Suprapubic skin (tissue), 4 donors: ENCODE measurements around the gene CLSTN2. TPM values are rescaled to one million over a fixed set of nuclear protein-coding genes. Genes with fewer than 3 reads are reported as not detected.

ENCODE experiments used
- DNase-seq, 2 donors: peaks; one replicate each; pipeline ENCODE4 v3.0.0-alpha.2; 2019; ENCODE audit warnings: low spot score in 2 of 2
- H3K27ac ChIP-seq: fragments of 200-600 bp; sonication (generic); one replicate; pipeline ENCODE4 v1.5.1; 2019
- H3K27me3 ChIP-seq: fragments of 200-600 bp; sonication (generic); one replicate; pipeline ENCODE4 v1.5.1; 2019
- H3K36me3 ChIP-seq: fragments of 200-600 bp; sonication (generic); one replicate; pipeline ENCODE4 v1.5.1; 2019
- H3K4me1 ChIP-seq: fragments of 200-600 bp; sonication (generic); one replicate; pipeline ENCODE4 v1.5.1; 2019
- H3K4me3 ChIP-seq: fragments of 200-600 bp; sonication (generic); one replicate; pipeline ENCODE4 v1.5.1; 2019; ENCODE audit warnings: mild to moderate bottlenecking
- H3K9me3 ChIP-seq: fragments of 200-600 bp; sonication (generic); one replicate; pipeline ENCODE4 v1.5.1; 2019
- EP300 ChIP-seq: sonication (generic); formaldehyde crosslinking; IDR thresholded peaks from one replicate; pipeline ENCODE4 v1.6.1; 2017; ENCODE audit warnings: antibody characterized with exemption
- POLR2A ChIP-seq, 2 donors: fragments of 450-650 bp; IDR thresholded peaks; one replicate each; pipeline ENCODE4 v1.6.1; 2017; ENCODE audit warnings: antibody characterized with exemption in 2 of 2, mild to moderate bottlenecking in 2 of 2, moderate library complexity in 2 of 2
- POLR2AphosphoS5 ChIP-seq, 3 donors: sonication (generic); formaldehyde crosslinking; IDR thresholded peaks; one replicate each; pipeline ENCODE4 v1.6.1; 2017; ENCODE audit warnings: antibody characterized with exemption in 3 of 3
- WGBS: methylation state at CpG from one replicate; pipeline ENCODE4 v1.1.5; 2018; 5-methylcytosine and 5-hydroxymethylcytosine counted together
- total RNA-seq, 4 donors: library from RNA; depleted of rRNA; stranded (reverse); fragments of >200 nt; gene quantifications; one replicate each; pipeline ENCODE4 v1.1.0, GENCODE V29; 2016
- TF ChIP-seq, protein P1 (sequence below), 2 donors: fragments of 200-600 bp in 1 of 2; fragments of 450-650 bp in 1 of 2; sonication (generic) in 1 of 2; IDR thresholded peaks; one replicate each; pipeline ENCODE4 v1.5.1; 2016 to 2019; ENCODE audit warnings: antibody characterized with exemption in 2 of 2, mild to moderate bottlenecking in 1 of 2, moderate library complexity in 1 of 2

Gene CLSTN2
- total RNA-seq, 4 donors from 2014 or later = 4.3 to 14.1 (median 7.4) TPM

DNA sequence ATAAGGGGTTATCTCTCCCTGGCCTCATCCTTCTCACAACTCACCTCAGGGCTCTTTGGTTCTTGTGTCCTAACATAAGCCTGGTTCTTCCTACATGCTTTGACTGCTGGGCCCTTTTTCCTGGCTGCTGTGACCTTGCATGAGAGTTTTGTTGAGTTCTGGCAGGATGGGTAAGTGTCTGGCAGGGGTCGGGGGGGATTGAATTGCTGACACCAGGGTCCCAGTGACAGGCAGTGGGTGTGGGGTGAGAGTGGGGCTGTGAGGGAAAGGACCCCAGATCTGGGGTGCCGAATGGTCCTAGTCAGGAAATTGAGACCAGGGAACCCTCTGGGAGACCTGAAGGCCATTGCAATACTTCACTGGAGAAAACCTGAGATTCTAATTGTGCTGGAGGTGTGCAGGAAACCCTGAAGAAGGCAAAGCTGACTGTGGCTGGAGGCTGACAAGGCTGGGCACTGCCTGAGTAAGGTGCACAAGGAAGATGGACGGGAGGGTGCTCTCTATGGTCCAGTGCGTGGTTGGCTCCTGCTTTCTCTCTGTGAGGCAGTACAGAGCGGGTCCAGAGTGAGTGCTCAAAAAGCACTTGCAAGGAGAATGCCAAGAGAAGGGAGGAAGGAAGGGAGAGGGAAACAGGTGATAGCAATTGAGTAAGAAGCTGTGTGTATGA, 76.8 kb downstream of the CLSTN2 start:
- no peaks in the 10 kb centered on the region for H3K9me3 ChIP-seq
- no peak overlapping the region for H3K4me3 ChIP-seq
- DNase-seq = no peak
- H3K4me1 ChIP-seq = no peaks in the 10 kb centered on the region
- H3K36me3 ChIP-seq = no peaks in the 10 kb centered on the region
- TF ChIP-seq EP300 (no peak), POLR2A (IDR thresholded peaks at IDR 0.05) (no peak), POLR2AphosphoS5 (IDR thresholded peaks at IDR 0.05) (no peak)
- TF ChIP-seq, protein P1, sequence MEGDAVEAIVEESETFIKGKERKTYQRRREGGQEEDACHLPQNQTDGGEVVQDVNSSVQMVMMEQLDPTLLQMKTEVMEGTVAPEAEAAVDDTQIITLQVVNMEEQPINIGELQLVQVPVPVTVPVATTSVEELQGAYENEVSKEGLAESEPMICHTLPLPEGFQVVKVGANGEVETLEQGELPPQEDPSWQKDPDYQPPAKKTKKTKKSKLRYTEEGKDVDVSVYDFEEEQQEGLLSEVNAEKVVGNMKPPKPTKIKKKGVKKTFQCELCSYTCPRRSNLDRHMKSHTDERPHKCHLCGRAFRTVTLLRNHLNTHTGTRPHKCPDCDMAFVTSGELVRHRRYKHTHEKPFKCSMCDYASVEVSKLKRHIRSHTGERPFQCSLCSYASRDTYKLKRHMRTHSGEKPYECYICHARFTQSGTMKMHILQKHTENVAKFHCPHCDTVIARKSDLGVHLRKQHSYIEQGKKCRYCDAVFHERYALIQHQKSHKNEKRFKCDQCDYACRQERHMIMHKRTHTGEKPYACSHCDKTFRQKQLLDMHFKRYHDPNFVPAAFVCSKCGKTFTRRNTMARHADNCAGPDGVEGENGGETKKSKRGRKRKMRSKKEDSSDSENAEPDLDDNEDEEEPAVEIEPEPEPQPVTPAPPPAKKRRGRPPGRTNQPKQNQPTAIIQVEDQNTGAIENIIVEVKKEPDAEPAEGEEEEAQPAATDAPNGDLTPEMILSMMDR (IDR thresholded peaks at IDR 0.05) = no peak
- no peak overlapping the region for H3K27ac ChIP-seq
- WGBS = 90% methylated on average over 5 of the region's 5 CpGs
- no peaks in the 10 kb centered on the region for H3K27me3 ChIP-seq

DNA sequence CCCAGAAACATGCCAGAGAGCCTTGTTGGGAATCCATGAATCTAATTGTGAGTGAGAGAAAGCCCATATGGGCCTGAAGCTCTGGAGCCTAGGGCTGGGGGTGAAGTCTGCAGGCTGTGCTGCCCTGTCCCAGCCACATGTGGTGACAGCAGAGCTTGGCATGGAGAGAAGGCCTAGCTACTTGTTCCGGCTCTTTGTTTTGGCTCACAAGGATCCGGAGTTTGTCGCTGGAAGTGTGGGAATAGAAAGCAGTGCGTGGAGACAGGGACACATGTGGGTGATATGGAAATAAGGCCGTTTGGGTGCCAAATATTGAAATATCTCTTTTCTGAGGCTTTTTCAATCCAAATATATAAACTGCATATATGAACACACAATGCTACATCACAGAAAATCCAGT, 78.2 kb downstream of the CLSTN2 start:
- WGBS = 80% methylated on average over 5 of the region's 5 CpGs
- TF ChIP-seq POLR2A (IDR thresholded peaks at IDR 0.05) (no peak), EP300 (no peak), POLR2AphosphoS5 (IDR thresholded peaks at IDR 0.05) (no peak)
- TF ChIP-seq, protein P1 (IDR thresholded peaks at IDR 0.05) = no peak
- Histone ChIP-seq H3K27ac (no peak overlapping the region), H3K36me3 (no peaks in the 10 kb centered on the region), H3K27me3 (no peaks in the 10 kb centered on the region), H3K4me1 (no peaks in the 10 kb centered on the region), H3K9me3 (no peaks in the 10 kb centered on the region), H3K4me3 (no peak overlapping the region)
- no peak for DNase-seq

DNA sequence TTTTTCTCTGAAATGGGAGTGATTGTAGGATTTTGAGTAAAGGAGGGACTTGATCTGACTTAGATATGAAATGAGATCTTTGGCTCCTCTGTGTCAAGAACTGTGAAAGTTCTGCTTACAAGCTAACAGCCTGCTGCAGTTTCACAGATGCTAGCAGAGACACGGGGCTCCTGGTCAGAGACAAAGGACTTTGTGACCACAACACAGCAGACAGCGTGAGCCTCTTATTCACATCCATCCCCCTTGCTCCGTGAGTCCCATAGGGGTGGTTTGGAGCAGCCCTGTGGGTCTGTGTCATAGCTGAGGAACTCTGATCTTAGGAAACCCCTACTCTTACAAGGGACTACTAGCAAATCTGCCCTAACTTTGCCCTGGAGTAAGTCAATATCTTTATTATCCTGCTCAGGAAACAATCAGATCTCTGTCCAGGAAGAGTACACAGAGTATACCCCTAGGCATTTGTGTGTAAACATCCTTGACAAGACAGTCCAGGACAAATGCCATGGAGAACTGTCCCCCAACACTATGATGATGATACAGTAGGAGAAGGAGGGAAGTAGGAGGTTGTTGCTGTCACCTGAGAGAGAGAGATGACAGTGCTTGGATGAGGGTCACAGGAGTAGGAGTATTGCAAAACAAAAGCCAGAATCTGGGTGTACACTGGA, 80.0 kb downstream of the CLSTN2 start:
- H3K27ac ChIP-seq = no peak overlapping the region
- no peaks in the 10 kb centered on the region for H3K36me3 ChIP-seq
- no peaks in the 10 kb centered on the region for H3K9me3 ChIP-seq
- no peaks in the 10 kb centered on the region for H3K4me1 ChIP-seq
- H3K27me3 ChIP-seq = no peaks in the 10 kb centered on the region
- WGBS = 100% methylated on average over 3 of the region's 3 CpGs
- DNase-seq = no peak
- no peak overlapping the region for H3K4me3 ChIP-seq
- TF ChIP-seq EP300 (no peak), POLR2A (IDR thresholded peaks at IDR 0.05) (no peak), POLR2AphosphoS5 (IDR thresholded peaks at IDR 0.05) (no peak)
- TF ChIP-seq, protein P1 (IDR thresholded peaks at IDR 0.05) = no peak

DNA sequence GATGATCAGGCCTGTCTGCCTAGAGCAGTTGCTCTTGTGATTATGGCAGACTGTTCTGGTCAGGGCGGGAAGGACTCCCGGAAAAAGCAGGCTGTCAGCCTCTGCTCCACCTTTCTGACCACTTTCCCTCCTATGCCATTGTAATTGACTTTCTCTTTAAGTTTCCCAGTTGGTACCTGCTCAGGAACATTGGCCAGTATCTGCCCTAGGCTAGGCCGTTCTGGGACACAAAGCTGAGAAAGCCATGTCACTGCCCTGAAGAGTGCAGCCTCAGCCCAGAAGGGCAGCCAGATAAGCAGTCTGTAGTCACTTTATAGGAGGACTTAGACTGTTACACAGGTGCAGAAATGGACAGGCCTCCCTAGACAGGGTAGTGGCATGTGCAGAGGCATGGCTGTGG, 80.8 kb downstream of the CLSTN2 start:
- Histone ChIP-seq H3K4me3 (no peak overlapping the region), H3K27ac (no peak overlapping the region), H3K4me1 (no peaks in the 10 kb centered on the region), H3K36me3 (no peaks in the 10 kb centered on the region), H3K9me3 (no peaks in the 10 kb centered on the region), H3K27me3 (no peaks in the 10 kb centered on the region)
- WGBS = 88% methylated on average over 2 of the region's 3 CpGs
- no peak for DNase-seq
- TF ChIP-seq, protein P1 (IDR thresholded peaks at IDR 0.05) = no peak
- no peak for TF ChIP-seq POLR2A (IDR thresholded peaks at IDR 0.05)
- TF ChIP-seq POLR2AphosphoS5 (IDR thresholded peaks at IDR 0.05) = no peak
- no peak for TF ChIP-seq EP300

DNA sequence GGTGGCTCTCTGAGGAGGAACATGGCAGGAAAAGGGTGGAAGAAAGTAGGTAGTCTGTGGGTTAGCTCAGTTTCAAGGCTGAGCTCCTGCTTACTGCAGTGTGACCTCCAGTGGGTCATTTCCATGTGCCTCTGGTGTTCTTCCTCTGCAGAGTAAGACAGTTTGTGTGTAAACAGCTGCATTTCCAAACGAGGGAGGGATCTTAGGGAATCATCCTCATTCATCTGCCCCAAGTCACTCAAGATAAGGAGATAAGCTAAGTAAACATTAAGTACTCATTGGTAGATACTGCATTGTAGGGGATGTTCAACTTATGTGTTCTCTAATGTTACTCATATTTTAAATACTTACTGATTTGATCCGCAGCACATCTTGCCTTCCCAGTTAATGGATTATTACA, 83.6 kb downstream of the CLSTN2 start:
- 30% methylated on average over 2 of the region's 2 CpGs for WGBS

More for the DNA sequence above, 83.6 kb downstream of the CLSTN2 start:
- no peaks in the 10 kb centered on the region for H3K36me3 ChIP-seq
- H3K27me3 ChIP-seq = no peaks in the 10 kb centered on the region
- no peak overlapping the region for H3K27ac ChIP-seq
- H3K4me3 ChIP-seq = no peak overlapping the region
- no peaks in the 10 kb centered on the region for H3K9me3 ChIP-seq
- peaks cover 13% of the 10 kb centered on the region for H3K4me1 ChIP-seq
- TF ChIP-seq POLR2A (IDR thresholded peaks at IDR 0.05) = no peak
- TF ChIP-seq, protein P1 (IDR thresholded peaks at IDR 0.05) = no peak
- no peak for TF ChIP-seq POLR2AphosphoS5 (IDR thresholded peaks at IDR 0.05)
- TF ChIP-seq EP300 = no peak
- no peak for DNase-seq
